Fibroblast of villous mesenchyme (primary cell): ENCODE measurements around the gene KCNQ1. TPM values are rescaled to one million over a fixed set of nuclear protein-coding genes. Genes with fewer than 3 reads are reported as not detected.

Experiments used
- DNase-seq: peaks from one replicate; pipeline ENCODE4 v3.0.0-alpha.2; 2010; ENCODE audit warnings: low read depth
- H3K4me3 ChIP-seq: 2 replicates; pipeline ENCODE4 v1.5.1; 2011; ENCODE audit warnings: low read depth, mild to moderate bottlenecking, low read length
- CTCF ChIP-seq: IDR thresholded peaks from 2 replicates; pipeline ENCODE4 v1.5.1; 2012; ENCODE audit warnings: low read depth, mild to moderate bottlenecking, low read length; ENCODE audit not compliant: insufficient read depth
- total RNA-seq: library from RNA; depleted of rRNA; stranded (reverse); fragments of >200 nt; gene quantifications from 2 replicates; pipeline ENCODE4 v1.2.3, GENCODE V29; 2012

KCNQ1 gene
- total RNA-seq, 1 donor = not detected

- peak; percentile 33 for TF ChIP-seq CTCF
- peak; percentile 51 for DNase-seq
- peak overlapping the region; percentile 69 for H3K4me3 ChIP-seq
Measured at GRCh38 chr11:2885017-2885677, 440.3 kb downstream of the KCNQ1 start.

- no peak for TF ChIP-seq CTCF
- peak; percentile 87 for DNase-seq
- H3K4me3 ChIP-seq = peak within 1 kb of the TSS; percentile 69
Measured at GRCh38 chr11:2885678-2886081, 440.9 kb downstream of the KCNQ1 start, which contains the start of gene CDKN1C. CDKN1C (minus strand) TSS chr11:2885775; CDS start chr11:2885456, 319 bp downstream.

GRCh38 chr11:2886191-2886894, 441.5 kb downstream of the KCNQ1 start:
- no peak overlapping the region for H3K4me3 ChIP-seq
- peak; percentile 16 for TF ChIP-seq CTCF
- DNase-seq = peak; percentile 34

GRCh38 chr11:2886936-2887335, 442.1 kb downstream of the KCNQ1 start:
- H3K4me3 ChIP-seq = no peak overlapping the region
- TF ChIP-seq CTCF = no peak
- DNase-seq = no peak

GRCh38 chr11:2887515-2888195, 442.8 kb downstream of the KCNQ1 start:
- DNase-seq = no peak
- no peak for TF ChIP-seq CTCF
- H3K4me3 ChIP-seq = no peak overlapping the region

- DNase-seq = peak; percentile 82
- H3K4me3 ChIP-seq = no peak overlapping the region
- TF ChIP-seq CTCF = peak; percentile 98
Measured at GRCh38 chr11:2888266-2888968, 443.6 kb downstream of the KCNQ1 start.
